Putamen (tissue), 1 donor: Measurements from ENCODE around the gene BRINP2.
A peak's percentile ranks its signal among the peaks of the same experiment; 100 is the strongest.

Experiments
- DNase-seq: peaks from one replicate; pipeline ENCODE4 v3.0.0-alpha.2; 2016; ENCODE audit warnings: low spot score

Gene BRINP2

DNA sequence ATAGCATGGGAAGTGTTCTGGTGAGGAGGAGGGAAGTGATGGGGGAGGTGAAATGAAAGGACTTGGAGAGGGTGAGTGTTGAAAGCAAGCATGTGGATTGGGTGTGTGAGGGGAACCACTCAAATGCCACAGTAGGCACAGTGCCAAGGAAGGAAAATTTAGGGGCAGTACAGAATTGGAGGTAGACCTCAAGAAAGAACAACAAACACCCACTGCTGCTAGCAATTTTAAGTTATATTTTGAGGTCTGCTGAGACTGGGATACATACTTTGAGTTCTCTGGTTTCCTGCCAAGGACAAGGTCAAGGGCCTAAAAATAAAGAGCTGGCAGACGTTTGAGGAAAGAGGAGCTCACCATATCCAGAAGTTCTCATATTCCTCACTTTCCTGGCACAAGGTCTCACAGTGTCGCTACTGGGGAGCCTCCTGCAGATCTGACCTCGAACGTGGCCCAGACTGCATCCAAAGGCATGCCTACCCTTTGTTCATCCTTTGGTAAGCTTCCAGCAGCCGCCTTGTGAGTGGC lies 104.0 kb downstream of the BRINP2 start:
- no peak for DNase-seq

DNA sequence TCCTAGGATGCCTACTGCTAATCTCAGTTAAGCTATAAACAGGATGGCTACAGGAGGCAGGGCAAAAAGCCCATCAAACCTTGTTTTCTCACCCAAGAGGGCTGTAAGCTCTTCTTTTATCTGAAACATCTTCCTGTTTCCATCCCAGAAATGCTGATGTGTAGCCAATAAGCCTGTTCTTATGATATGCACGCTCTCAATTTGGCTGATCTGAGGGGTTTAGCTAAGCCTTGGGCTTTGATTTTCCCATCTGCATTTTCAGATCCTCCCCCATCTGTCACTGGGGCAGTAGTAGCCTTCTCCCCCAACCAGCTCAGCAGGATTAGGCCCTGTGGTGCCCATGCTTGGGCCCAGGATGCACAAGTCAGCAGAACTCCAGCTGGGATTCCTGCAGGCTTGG lies 105.0 kb downstream of the BRINP2 start:
- no peak for DNase-seq

DNA sequence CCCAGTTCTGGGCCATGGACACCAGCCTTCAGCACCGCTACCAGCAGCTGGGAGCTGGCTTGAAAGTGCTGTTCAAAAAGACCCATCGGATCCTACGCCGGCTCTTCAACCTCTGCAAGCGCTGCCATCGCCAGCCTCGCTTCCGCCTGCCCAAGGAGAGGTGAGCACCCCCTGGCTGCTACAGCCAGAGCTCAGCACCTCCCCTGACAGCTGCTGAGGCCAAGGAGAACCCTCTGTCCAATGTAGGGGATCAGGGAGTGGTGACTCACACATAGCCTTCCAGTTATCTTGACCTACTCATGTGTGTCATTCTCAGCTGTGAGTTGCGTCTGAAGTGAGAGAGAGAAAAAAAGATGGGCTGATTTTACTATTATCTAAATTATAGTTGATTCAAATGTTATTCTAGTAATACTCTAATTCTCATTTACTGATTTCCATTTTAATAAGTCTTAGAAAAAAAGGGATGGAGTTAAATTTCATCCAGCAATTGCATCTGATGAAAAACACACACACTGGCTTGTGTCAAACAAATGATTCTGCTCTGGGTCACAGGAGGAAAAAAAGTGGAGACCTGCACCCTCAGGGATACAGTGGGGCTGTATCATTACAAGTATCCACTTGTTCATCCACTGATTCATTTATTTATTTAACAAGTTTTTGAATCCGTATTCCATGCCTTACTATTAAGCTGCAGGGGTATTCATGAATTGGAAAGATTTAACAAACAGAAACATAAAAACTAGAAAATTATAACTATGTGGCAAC lies 108.0 kb downstream of the BRINP2 start:
- DNase-seq = no peak

DNA sequence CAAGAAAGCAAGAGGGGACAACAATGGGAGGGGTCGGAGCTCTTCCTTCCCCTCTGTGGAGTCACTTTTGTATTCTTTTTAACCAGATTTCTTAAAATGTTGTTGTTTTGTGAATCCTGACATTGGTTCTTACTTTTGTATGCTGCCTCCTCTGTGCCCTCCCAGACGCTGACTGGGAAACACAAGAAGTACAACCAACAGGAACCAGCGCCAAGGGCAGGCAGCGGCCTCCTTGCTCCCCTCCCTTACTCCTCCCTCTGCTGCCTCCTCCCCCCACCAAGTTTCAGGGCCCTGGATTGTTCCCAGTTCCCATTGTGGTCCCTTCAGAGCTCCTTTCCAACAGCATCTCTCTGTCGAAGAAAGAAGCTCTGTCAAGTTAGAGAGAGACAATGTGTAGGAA lies 111.1 kb downstream of the BRINP2 start:
- peak; percentile 65 for DNase-seq

DNA sequence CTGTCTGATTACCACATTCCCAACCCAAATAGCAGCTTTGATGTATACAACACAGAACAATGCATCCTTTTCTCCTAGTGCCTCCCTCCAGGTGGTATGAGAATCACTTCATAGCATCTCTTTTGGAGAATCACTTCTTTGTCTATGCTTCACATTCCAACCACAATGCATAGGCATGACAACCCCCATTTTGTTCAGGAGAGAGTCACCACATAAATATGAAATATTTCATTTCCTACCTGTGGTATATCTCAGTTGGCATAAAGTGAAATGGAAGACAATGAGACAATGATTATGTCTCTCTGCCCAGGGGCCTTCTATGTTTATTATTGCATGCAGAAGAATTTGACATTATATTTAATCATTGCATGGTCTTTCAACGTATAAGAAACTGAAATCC lies 112.2 kb downstream of the BRINP2 start:
- DNase-seq = no peak

DNA sequence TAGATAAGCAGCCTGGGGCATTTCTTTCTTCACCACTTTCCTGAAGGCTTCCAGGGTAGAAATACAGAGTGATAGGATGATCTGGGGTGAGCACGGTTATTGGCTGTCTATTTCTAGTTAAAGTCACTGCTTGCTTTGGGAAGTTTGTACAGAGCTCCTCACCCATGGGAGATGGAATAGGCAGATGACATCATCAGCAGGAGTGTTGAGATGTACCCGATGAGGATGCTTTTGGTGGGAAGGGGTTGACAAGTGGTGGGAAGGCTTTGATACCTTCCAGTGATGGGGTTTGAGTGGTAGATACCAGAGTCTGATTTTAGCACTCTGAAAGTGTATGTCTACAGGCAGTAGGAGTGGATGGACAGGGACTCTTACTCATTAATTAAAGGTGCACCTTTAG lies 112.6 kb downstream of the BRINP2 start:
- DNase-seq = no peak

DNA sequence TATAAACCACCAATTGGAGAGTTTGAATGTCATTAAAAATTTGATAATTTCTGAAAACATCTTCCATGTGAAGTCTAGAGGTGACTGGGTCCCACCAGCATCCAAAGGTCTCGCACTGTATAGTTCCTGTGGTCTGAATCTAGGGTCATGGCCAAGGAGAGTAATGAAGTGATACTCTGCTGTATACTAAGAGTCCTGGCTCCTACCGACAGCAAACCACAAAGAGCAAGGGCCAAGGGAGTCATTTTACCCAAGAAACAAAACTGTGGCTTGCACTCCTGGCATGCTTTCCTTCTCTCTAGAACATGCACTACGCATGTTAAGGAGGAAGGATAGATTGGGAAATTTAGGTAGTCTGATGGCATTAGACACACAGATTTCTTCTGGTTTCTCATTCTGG lies 115.6 kb downstream of the BRINP2 start:
- DNase-seq = no peak

DNA sequence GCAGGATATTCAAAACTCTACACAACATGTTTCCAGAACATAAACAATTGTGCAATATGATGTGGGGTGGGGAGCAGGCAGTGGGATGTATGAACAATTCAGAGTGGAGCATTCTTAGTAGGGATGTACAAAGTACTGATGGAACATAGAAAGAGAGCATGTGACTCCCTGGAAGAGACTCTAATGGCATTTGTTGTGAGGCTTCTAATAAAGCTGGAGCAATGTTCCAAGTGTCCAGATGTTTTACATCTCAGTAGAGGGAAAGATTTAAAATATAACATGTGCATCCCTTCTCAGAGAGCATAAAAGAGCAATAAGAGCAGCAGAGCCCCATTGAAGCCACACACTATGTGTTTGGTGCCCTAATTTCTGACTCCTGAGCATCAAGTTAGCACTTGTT lies 116.5 kb downstream of the BRINP2 start:
- no peak for DNase-seq

DNA sequence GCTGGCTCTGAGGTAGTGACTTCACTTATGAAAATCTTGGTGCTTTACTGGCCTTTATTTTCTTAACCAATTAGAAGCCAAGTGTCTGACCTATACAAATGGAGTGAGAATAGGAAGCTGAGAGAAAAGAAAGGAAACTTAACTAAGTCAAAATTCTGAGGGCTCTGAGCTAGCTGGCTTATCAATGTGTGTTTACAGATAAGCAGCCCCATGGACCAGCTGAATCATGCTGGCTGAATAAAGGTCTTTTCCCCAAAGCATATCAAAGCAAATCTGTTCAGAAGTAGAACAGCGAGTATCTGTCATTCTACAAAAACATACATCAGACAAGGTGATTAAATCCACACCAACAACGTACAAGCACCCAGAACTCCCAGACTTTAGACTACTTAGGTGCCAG lies 117.2 kb downstream of the BRINP2 start:
- DNase-seq = no peak

DNA sequence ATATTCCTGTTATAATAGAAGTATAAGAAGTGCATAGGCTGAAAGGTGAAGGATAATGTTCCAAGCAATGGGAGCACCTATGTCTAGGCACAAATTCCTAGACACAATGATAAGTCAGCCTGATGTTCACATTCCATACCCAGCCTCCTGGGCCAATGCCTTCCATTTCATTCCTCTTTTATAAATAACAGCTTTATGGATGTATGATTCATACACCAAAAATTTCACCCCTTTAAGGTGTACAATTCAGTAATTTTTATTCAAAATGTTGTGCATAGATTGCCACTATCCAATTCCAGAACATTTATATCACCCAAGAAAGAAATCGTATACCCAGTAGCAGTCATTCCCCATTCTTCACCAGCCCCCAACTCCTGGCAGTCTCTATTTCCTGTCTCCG lies 118.8 kb downstream of the BRINP2 start:
- DNase-seq = no peak

DNA sequence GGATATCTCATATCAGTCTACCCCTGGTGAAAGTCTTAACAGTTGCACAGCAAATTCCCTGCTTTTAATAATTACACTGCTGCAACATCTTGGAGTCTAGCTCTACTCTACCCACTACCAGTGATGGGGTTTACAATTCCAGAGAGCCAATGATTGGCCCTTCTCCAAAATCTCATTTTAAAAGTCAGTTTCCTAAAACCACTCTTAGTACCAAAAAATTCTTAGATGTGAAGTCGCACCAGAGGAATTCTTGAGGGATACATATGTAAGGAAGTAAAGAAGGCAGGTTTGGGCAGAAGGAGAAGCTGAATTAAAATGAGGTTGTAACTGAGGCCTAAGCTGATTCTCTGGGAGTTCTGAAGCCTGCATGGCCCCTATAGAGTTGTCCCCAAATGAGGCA lies 129.7 kb downstream of the BRINP2 start:
- DNase-seq = no peak

DNA sequence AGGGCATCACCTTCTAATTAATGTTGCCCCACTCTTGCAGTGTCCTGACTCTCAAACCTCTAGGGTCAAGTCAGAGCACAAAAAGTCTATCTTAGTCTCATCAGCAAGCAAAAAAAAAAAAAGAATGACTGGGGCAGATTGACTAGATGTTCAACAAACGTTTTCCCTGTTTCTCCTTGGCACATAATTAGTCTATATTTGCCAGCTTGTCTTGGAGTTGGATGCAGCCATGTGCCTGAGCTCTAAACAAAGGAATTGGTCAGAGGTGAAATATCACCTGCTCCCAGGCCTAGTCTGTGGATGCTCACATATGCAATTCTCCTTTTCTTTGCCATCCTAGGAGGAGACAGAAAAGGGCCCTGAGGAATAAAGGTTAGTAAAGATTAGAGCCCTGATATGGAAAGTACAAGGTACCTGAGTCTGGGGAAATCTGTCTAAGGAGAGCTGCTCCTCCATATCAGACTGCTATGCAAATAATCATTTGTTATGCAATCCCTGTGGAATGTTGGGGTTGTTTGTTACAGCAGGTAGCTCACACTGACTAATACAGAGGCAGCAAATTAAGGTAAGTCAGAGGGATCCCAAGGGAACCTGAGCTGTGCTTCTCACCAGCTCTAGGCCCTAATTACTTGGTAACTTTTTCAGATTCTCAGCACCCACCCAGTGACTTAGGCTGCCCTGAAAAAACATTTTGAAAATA lies 130.8 kb downstream of the BRINP2 start:
- peak; percentile 42 for DNase-seq

DNA sequence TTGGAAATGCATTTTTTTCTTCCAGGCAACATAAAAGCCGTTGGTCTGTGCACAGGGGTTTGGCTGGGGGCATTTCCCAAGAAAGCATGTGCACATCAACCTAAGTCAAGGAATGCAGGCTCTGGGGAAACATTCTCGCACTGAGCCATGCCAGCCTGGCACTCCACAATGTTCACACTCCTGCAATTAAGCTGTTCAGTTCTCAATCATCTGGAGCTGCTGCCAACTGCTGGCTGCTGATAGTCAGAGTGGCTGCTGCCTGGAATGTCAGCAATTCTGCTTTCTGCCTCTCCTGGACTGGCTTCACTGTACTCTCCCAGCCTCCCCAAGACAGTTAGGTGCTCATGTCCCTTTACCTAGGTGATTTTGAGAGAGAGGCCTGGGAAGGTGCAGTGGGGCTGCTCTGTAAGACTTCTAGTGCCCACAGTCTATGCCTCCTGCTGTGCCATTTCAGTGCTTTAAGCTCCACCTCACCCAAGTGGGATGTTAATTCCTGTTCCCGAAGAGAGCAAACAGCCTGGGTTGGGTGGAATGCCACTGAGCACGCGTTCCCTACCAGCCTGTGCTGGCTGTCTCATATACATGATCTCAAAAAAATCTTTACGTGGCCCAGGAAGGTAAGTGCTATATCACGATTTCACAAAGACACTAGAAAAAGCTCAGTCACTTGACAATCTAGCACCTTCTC lies 131.7 kb downstream of the BRINP2 start:
- peak; percentile 67 for DNase-seq

DNA sequence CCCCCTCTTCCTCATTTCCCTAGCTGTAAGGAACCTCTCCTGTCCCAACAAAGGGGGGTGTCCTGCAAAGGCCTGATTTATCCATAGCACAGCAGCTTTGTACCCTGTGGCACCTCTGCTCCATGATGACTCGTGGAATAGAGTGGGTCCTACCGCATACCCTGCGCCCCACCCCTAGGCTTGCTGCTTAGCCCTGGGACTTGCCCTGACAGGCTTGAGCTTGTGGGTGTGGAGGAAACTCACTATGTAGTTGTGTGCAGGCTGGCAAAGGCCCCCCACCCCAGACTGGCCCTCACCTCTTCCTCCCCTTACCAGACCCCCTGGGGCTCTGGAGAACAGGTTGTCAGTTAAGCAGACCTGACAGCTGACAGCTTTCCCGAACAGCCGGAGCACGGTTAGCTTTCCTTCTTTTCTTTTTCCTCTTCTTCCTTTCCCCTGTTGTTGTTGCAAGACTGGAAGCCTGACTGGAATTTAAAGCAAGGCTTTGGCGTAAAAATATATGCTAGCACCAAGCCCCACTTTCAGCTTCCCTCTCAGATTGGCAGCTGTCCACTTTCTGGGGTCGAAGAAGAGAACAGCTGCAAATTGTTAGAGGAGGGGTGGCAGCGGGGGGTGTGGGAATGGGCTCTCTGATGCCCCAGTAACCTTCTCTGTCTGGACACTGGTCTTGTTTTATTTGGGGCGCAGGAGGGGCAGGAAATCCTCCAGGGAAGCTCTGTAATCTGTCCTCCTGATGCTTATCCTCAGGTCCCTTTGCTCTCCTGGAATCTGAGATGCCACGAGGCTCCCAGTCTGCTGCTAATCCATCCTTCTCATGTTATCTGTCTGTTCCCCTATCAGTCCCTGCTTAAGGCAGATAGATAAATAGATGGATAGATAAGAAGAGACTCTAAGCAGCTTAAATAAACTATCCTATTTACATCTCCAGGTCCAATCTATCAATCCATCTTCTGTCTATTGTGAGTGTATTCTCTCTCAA lies 134.6 kb downstream of the BRINP2 start:
- peak; percentile 53 for DNase-seq

DNA sequence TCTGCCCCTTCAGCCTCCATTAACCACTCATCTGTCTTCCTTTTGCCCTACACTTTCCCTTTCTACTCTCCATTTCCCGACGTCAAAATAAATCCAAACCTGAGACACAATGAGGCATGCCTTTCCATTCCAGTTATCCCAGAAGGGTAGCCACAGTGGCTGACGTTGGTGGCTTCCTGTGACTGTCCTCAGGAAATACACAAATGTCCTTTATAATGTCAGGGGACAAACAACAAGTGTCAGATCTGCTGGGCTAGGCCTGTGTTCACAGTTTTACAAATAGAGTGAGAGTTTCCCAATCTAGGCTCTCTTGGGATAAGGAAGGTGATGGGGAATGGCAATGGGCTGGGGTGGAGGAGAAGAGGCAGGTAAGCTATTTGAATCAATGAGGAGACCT lies 135.3 kb downstream of the BRINP2 start:
- DNase-seq = no peak

DNA sequence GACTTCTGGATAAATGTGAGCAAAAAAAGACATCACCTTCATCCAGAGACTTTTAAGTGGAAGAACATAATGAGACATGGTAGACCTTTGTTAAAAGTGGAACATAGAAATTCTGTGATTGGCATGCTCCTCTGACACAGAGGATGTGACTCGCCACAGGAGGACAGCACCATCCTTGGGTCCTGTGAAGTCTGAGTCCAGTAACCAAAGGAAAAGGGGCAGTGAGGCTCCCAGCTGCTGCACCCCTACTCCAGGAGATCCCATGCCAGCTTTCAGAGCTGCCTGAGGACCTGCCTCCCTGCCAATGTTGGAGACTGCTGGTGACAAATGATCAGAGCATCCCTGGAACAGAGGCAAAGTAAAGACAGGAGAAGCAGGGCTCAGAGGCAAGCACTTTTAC lies 136.2 kb downstream of the BRINP2 start:
- DNase-seq = peak; percentile 34

DNA sequence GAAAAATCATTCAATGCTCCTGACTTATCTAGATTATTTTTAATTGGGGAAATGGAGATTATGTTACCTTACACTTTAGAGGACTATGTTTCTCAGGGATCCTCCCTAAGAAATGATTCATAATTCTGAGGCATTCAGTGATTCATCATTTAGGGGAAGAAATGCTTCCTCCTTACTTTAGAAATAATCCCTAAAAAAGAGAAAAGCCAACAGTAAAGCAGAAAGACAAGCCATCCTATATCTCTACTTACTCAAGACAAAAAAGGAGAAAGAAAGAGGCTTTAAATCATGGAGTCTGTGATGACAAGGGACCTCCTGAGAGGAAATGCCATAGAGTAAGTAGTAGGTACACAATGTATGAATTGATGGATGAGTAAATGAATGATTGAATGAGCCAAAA lies 137.0 kb downstream of the BRINP2 start:
- no peak for DNase-seq

DNA sequence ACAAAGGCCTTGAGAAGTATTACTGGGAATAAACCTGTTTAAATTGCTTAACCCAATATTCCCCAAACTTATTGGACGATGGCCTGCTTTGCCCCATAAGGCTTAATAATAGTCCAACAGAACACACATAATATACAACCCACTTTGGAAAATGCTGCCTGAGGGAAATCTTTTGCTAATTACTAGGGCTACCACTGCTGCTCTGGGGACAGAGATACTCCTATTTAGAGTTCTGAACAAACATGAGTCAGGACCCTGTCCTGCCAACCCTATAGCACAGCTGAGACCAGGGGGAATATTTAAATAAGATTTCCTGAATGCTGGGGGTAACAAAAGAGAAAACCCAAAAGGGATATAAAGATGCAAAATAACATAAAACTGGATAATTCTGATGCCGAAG lies 139.1 kb downstream of the BRINP2 start:
- no peak for DNase-seq

DNA sequence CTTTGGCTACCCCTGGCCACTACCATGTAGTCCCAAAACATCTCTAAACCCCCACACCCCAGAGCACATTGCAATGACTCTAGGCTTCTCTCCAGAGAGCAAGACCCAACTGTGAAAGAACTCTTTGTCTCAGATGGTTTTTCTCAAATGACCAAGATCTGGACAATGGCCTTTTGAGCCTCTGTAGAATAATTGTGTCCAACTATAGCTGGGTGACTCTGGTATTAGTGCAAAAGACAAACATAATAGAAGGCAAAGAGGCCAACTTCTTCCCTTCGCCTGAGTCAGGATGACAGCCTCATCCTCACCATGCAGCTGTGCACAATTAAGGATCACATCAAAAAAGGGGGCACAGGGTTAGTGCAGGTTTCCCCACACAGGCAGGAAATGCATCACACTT lies 139.6 kb downstream of the BRINP2 start:
- peak; percentile 97 for DNase-seq

DNA sequence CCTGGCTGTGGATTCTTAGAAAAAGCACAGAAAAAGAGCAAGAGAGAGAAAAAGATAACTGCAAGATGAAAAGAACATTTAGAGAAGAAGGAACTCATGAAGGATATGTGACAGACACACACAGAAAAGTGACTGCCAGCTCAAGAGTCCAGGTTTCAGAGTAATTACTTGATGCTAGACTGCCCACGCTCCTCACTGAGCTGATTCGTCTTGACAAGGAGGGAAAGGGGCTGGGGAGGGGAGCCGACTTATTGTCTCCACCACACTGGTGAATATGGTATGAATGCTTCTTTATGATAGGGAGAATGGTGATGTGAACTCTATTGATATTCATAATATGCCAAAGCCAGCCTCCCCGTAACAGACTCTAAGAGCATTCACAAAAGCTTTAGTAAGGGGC lies 140.4 kb downstream of the BRINP2 start:
- DNase-seq = peak; percentile 65

DNA sequence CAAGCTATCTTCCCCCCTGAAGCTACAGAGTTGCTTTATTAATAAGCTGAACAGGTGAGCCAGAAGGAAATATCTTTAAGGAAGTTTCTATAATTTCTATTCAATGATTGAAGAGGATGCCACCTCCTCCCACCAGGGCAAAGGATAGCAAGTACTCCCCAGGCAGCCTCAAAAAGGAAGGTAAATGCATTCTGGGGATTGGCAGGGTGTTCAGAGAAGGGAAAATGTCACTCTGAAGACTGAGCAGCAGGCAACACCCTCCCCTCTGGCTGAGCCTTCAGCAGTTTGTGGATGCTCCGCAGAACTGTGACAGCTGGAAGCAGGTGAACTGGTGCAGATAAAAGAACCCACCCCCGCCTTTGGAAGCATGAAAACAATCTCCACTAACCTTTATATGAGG lies 140.8 kb downstream of the BRINP2 start:
- DNase-seq = no peak

DNA sequence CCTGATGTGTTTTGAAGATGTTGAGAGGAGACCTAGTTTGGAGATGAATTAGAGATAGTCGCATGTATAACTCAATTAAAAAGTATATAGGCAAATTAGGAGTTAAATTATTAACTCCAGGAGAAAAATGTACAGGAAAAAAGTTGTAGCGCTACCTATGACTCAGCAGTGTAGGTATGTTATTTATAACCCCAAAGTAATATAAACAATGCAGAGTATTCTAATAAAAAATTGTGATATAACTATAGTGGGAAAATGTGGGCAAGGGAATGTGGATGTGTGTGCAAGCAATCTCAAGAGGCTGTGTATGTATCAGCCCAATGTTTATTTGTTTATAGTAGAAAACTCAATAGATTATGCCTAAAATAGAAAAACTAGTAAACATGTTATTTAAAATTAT lies 144.5 kb downstream of the BRINP2 start:
- DNase-seq = no peak
